Adrenal gland (tissue), 12 donors: ENCODE data around the gene STRADA. TPM values are rescaled to one million over a fixed set of nuclear protein-coding genes. Genes with fewer than 3 reads are reported as not detected.

Source experiments
- DNase-seq, 7 donors: peaks; one replicate each; pipeline ENCODE4 v3.0.0-alpha.2; 2019 to 2020
- H3K27ac ChIP-seq, 5 donors: fragments of 200-600 bp; sonication (generic) in 4 of 5; 1 replicate in 3 of 5; 2 replicates in 2 of 5; pipeline versions ENCODE4 v1.5.1 to v1.8.0; 2016 to 2020; ENCODE audit warnings: mild to moderate bottlenecking in 1 of 5
- H3K27me3 ChIP-seq: fragments of 200-600 bp; 2 replicates; pipeline ENCODE4 v1.8.0; 2021
- H3K36me3 ChIP-seq, 2 donors: fragments of 200-600 bp; replicated peaks in 1 of 2; 1 replicate in 1 of 2; 2 replicates in 1 of 2; pipeline versions ENCODE4 v1.5.1 to v1.8.0; 2018 to 2022
- H3K4me1 ChIP-seq, 2 donors: fragments of 200-600 bp; replicated peaks in 1 of 2; 1 replicate in 1 of 2; 2 replicates in 1 of 2; pipeline versions ENCODE4 v1.5.1 to v1.8.0; 2018 to 2021
- H3K4me3 ChIP-seq, 4 donors: fragments of 200-600 bp; sonication (generic) in 3 of 4; one replicate each; pipeline ENCODE4 v1.5.1; 2016 to 2018
- H3K9me3 ChIP-seq, 3 donors: fragments of 200-600 bp; sonication (generic) in 1 of 3; replicated peaks in 1 of 3; 1 replicate in 2 of 3; 2 replicates in 1 of 3; pipeline versions ENCODE4 v1.5.1 to v1.8.0; 2016 to 2021
- CTCF ChIP-seq, 6 experiments: fragments of 450-650 bp in 4 of 6; fragments of 200-600 bp in 2 of 6; sonication (generic) in 1 of 6; IDR thresholded peaks; 1 replicate in 5 of 6; 2 replicates in 1 of 6; pipeline versions ENCODE4 v1.5.1 to v1.8.0; 2016 to 2021; ENCODE audit warnings: antibody characterized with exemption in 6 of 6, mild to moderate bottlenecking in 2 of 6, moderate library complexity in 1 of 6
- POLR2A ChIP-seq, 2 donors: fragments of 450-650 bp; IDR thresholded peaks; one replicate each; pipeline ENCODE4 v1.6.1; 2017; ENCODE audit warnings: antibody characterized with exemption in 2 of 2, mild to moderate bottlenecking in 2 of 2, moderate library complexity in 1 of 2
- WGBS, 4 donors: extraction: QIAGEN DNeasy Blood & Tissue Kit in 2 of 4; methylation state at CpG; one replicate each; pipeline versions ENCODE4 v1.1.5 to v1.1.7; 2013 to 2017; 5-methylcytosine and 5-hydroxymethylcytosine counted together
- intact Hi-C, 2 donors: fragments of 100-400 bp; cut with DNase I; formaldehyde crosslinking; loops; one replicate each; pipeline versions ENCODE4 v1.14.1 to v1.15.0; 2022 to 2023
- polyA plus RNA-seq, 3 donors: library from polyadenylated mRNA; stranded (reverse); fragments of 200-250 nt in 2 of 3; fragments of 350-450 nt in 1 of 3; fragmentation: Illumina TruSeq in 1 of 3; extraction: RNeasy Lipid Tissue Mini Kit (QIAGEN cat#74804) in 1 of 3; gene quantifications; one replicate each; pipeline ENCODE4 v1.2.3, GENCODE V29; 2013 to 2014
- total RNA-seq, 9 donors: library from RNA; depleted of rRNA in 4 of 9; stranded (reverse); fragments of >200 nt in 4 of 9; fragments of 120-200 nt in 1 of 9; fragmentation: NEBNext Ultra II Directional in 1 of 9; extraction: Animal tissue kit (Norgen Biotek cat#: 25700) in 1 of 9; gene quantifications; one replicate each; pipeline versions ENCODE4 v1.1.0 to v1.2.4, GENCODE V29; 2013 to 2023
- donor health status: healthy with polysubstance abuse.
- donor health status: Bipolar disorder and iron deficiency.
- donor health status: DM: yes; HTN: yes; CAD: no.
- donor health status: DM: no; HTN: no; CAD: no.
- donor health status: DM: no; HTN: no; CAD: no.
- donor health status: DM: yes; HTN: yes; CAD: no.

Gene STRADA
- total and polyA plus RNA-seq, 12 donors, result 16.7 to 91.1 (median 37.5) TPM

- TF ChIP-seq CTCF (IDR thresholded peaks at IDR 0.05) (no peak), POLR2A (IDR thresholded peaks at IDR 0.05) (no peak)
- Histone ChIP-seq H3K4me1 (peaks cover 0 to 6% of the 10 kb centered on the region in 2 donors), H3K9me3 (no peaks in the 10 kb centered on the region), H3K27ac (no peak overlapping the region), H3K27me3 (no peaks in the 10 kb centered on the region), H3K4me3 (no peak overlapping the region), H3K36me3 (peaks cover 0 to 85% of the 10 kb centered on the region in 2 donors)
- WGBS, 4 donors, result 82 to 92% (median 85%) methylated on average over 2 of the region's 2 CpGs
- DNase-seq, result no peak
- intact Hi-C loops, result no loop called here
These were observed 16.8 kb upstream of the STRADA start for GRCh38 chr17:63758428-63758827.

GRCh38 chr17:63754046-63754445 is 12.4 kb upstream of the STRADA start:
- intact Hi-C loops, result no loop called here
- no peak for DNase-seq
- WGBS, 4 donors, result 94 to 97% (median 96%) methylated on average over 3 of the region's 3 CpGs
- H3K27me3 ChIP-seq, result no peaks in the 10 kb centered on the region
- TF ChIP-seq CTCF (IDR thresholded peaks at IDR 0.05) (no peak), POLR2A (IDR thresholded peaks at IDR 0.05) (no peak)
- H3K36me3 ChIP-seq, result peaks cover 0 to 76% of the 10 kb centered on the region in 2 donors
- H3K4me1 ChIP-seq, result no peaks in the 10 kb centered on the region
- H3K4me3 ChIP-seq, result no peak overlapping the region
- no peak overlapping the region for H3K27ac ChIP-seq
- no peaks in the 10 kb centered on the region for H3K9me3 ChIP-seq

GRCh38 chr17:63753215-63753614 is 11.6 kb upstream of the STRADA start:
- H3K36me3 ChIP-seq, result peaks cover 0 to 78% of the 10 kb centered on the region in 2 donors
- intact Hi-C loops, result no loop called here
- H3K4me3 ChIP-seq, result no peak overlapping the region
- no peak for TF ChIP-seq POLR2A (IDR thresholded peaks at IDR 0.05)
- TF ChIP-seq CTCF (IDR thresholded peaks at IDR 0.05), result no peak
- no peaks in the 10 kb centered on the region for H3K27me3 ChIP-seq
- H3K4me1 ChIP-seq, result no peaks in the 10 kb centered on the region
- H3K27ac ChIP-seq, result no peak overlapping the region
- H3K9me3 ChIP-seq, result no peaks in the 10 kb centered on the region
- 89 to 95% (median 91%) methylated on average over 1 of the region's 1 CpG for WGBS, 4 donors
- no peak for DNase-seq

GRCh38 chr17:63752707-63753106 is 11.1 kb upstream of the STRADA start:
- H3K36me3 ChIP-seq, result peaks cover 0 to 78% of the 10 kb centered on the region in 2 donors
- TF ChIP-seq POLR2A (IDR thresholded peaks at IDR 0.05) (no peak), CTCF (IDR thresholded peaks at IDR 0.05) (no peak)
- no peak overlapping the region for H3K27ac ChIP-seq
- no peak for DNase-seq
- intact Hi-C loops, result no loop called here
- WGBS, 4 donors, result 82 to 91% (median 88%) methylated on average over 1 of the region's 1 CpG
- no peak overlapping the region for H3K4me3 ChIP-seq
- no peaks in the 10 kb centered on the region for H3K4me1 ChIP-seq
- no peaks in the 10 kb centered on the region for H3K27me3 ChIP-seq
- no peaks in the 10 kb centered on the region for H3K9me3 ChIP-seq
